NCI-H2029 (cell line): ENCODE data around the gene P2RX7.
"Not testable (repeated sequence)": the region's sequence is repeated elsewhere in the genome, so short reads cannot be mapped to it uniquely, and the experiment has no call there.

ENCODE experiments used
- DNase-seq: peaks from one replicate; lab custom pipeline; 2025; lab: John Stamatoyannopoulos, UW

The P2RX7 gene

GRCh38 chr12:121205491-121205890, 72.8 kb downstream of the P2RX7 start:
- no peak for DNase-seq

GRCh38 chr12:121208571-121208970, 75.9 kb downstream of the P2RX7 start:
- DNase-seq = not testable (repeated sequence)

- no peak for DNase-seq
Measured at GRCh38 chr12:121209221-121209620, 76.5 kb downstream of the P2RX7 start.

- peak; percentile 77 for DNase-seq
Measured at GRCh38 chr12:121209624-121210572, 77.2 kb downstream of the P2RX7 start, which contains the start of gene P2RX4. Gene P2RX4, plus strand, starts transcription at chr12:121210129. Its CDS starts 36 bp downstream, at chr12:121210165.

DNA sequence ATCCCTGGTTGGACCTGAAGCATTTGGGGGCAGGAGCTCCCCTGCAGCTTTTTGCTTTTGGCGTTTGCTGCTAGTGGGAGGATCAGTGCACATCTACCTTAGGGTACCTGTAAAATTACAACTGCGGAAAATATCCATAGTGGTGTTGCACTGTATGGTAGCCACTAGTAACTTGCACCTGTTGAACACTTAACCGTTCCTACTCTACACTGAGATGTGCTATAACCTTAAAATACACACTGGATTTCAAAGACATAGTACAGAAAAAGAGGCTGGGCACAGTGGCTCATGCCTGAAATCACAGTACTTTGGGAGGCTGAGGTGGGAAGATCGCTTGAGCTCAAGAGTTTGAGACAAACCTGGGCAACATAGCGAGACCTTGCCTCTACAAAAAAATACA, 80.2 kb downstream of the P2RX7 start:
- no peak for DNase-seq

GRCh38 chr12:121214166-121214777, 81.6 kb downstream of the P2RX7 start:
- no peak for DNase-seq

GRCh38 chr12:121214855-121215745, 82.4 kb downstream of the P2RX7 start:
- no peak for DNase-seq

GRCh38 chr12:121216102-121216501, 83.4 kb downstream of the P2RX7 start:
- DNase-seq = no peak

GRCh38 chr12:121217063-121217462, 84.4 kb downstream of the P2RX7 start:
- no peak for DNase-seq

DNA sequence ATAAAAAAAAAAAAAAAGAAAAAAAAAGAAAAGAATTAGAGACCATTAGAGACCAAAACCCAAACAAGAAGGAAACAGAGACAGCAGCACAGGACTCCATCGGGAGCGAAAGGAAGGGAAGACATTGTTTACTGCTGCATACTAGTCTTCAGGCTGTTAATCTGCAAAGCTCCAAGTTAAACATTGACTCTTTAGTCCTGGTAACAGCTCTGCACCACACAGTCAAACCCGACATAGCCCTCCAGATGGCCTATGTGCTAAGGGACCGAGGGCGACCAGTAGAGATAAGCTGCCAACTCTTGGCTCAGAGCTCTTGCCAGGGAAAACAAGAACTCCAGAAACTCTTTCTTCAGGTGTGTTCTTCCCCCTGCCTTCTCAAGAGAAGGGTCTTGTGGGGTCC, 85.1 kb downstream of the P2RX7 start:
- no peak for DNase-seq

DNA sequence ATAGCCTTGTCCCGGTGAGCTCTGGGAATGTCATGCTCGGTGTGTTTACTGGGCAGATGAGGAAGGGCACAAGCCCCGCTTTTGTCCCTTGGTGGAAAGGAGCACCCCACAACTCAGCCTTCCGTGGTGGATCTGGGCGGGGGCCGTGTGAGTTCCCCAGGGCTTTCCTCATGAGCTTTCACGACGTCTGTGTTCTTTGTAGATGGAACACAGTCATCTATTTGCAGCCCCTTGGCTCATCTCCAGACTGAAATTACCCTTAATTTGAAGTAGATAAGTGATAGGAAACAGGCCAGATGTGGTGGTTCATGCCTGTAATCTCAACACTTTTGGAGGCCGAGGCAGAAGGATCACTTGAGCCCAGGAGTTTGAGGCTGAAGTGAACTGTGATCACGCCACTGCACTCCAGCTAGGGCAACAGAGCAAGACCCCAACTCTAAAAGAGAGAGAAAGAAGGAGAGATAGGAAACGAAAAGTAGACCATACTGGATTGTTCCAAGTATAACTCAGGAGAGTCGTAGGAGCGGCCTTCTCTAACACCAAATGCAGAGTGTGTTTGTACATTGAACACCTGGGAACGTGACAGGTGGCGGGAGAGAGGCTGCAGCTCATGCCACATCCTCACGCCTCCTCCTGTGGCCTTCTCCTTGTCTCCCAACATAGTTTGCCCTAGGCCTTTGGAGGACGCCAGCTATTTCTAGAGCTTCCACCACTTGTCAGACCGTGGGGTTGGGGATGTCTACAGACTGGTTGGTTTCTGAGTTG, 86.1 kb downstream of the P2RX7 start:
- no peak for DNase-seq

DNA sequence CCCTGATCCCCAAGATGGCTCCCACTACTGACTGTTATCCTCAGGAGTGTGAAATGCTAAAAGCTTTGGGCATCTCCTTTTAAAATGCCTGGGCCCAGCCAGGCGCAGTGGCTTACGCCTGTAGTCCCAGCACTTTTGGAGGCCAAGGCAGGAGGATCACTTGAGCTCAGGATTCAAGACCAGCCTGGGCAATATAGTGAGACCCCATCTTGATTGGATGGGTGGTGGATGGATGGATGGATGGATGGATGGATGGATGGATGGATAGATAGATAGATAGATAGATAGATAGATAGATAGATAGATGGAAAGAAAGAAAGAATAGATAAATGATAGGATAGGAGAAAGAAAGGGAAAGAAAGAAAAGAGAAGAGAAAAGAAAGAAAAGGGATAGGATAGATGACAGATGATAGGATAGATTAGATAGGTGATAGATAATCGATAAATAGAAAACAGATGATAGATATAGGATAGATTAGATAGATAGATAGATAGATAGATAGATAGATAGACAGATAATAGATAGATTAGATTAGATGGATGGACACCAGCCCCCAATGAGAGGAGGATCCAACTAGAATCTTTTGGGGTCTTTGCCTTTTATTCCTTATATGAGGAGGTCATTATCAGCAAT, 86.8 kb downstream of the P2RX7 start:
- no peak for DNase-seq

GRCh38 chr12:121222847-121223246, 90.2 kb downstream of the P2RX7 start:
- DNase-seq = no peak

DNA sequence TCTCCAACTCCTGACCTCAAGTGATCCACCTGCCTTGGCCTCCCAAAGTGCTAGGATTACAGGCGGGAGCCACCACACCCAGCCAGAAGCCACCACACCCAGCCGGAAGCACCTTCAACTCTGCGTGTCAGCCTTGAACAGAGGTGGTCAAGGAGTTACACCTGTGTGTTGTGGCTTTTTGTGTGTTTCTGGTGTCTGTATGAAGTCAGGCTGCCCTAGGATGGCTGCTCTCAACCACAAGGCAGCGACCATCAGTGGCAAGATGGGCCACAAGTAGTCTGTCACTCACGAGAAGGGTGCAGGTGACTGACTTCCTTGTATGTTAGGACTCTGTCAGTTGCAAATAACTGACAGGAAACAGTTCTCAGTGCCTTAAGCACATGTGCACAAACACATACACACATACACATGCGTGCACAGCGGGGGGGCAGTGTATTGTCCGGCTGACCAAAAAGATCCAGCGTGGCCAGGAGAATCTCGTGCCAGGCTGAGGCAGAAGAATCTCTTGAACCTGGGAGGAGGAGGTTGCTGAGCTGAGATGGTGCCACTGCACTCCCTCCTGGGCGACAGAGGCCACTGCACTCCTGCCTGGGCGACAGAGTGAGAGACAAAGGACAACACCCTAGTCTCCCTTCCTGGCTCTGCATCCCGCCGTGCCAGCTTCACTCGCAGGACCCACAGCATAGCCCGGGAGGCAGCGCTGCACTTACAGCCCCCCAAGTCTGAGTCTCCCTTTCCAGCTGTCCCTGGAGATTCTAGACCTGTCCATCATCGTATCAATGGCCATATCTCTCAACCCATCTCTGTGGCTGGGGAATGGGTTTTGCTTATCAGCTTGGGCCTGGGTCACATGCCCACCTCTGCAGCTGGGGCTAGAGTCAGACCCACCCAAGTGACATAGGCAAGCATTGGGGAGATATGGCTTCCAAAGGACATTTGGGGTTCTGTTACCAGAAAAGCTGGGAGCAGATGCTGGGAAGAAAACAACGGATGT, 90.9 kb downstream of the P2RX7 start:
- no peak for DNase-seq

DNA sequence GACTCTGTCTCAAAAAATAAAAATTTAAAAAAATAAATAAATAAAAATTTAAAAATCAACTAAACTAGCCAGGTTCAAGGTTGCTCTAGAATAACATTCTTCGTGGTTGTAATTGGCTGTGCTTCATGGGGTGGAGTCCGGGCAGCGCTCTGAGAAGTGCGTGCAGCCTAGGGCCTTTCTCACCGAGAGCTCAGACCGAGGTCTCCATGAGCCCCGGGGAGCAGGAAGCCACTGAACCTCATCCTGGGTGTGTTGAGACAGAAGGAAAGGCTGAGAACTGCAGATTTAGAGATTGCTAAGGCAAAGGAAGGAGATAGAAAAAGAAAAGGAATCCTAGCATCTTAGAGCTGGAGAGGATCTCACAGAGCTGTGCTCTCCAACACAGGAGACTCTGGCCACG, 91.9 kb downstream of the P2RX7 start:
- DNase-seq = no peak

DNA sequence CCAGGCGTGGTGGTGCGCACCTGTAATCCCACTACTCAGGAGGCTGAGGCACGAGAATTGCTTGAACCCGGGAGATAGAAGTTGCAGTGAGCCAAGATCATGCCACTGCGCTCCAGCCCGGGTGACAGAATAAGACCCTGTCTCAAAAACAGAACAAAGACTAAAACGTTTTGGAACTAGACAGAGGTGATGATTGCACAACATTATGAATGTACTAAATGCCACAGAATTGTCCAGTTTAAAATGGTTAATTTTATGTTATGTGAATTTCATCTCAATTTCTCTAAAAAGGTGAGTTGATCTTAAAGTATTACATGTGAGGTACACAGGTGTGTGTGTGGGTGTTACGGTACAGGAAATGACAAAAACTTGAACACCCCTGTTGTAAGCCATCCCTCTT, 93.7 kb downstream of the P2RX7 start:
- no peak for DNase-seq

GRCh38 chr12:121226871-121227270, 94.2 kb downstream of the P2RX7 start:
- not testable (repeated sequence) for DNase-seq

DNA sequence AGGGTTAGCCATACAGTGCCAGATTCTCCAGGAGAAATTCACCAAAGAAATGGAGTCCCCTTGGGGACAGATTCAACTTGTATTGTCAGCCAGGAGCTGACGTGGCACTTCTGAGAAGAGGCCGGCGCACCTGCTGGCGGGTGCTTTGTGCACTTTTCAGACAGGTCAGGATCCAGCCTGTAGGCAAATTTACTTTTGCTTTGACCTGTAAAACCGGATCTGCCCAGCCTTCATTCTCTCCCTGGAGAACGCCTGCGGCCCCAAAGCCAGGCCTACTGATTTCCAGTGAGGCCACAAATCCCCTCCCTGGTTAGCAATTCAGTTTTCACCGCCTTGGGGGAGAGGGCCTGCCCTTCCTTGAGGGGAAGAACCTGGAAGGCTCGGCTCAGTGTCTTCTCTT, 94.6 kb downstream of the P2RX7 start:
- DNase-seq = peak; percentile 83

- no peak for DNase-seq
Measured at GRCh38 chr12:121228919-121229665, 96.4 kb downstream of the P2RX7 start.
